Ascending aorta (tissue), 2 donors: ENCODE measurements around the gene SREBF1. TPM values are rescaled to one million over a fixed set of nuclear protein-coding genes. Genes with fewer than 3 reads are reported as not detected.

Experiments used
- DNase-seq, 2 donors: peaks; one replicate each; pipeline ENCODE4 v3.0.0-alpha.2; 2019; ENCODE audit warnings: low spot score in 2 of 2
- H3K27ac ChIP-seq, 2 donors: fragments of 200-600 bp; sonication (generic); one replicate each; pipeline ENCODE4 v1.5.1; 2016 to 2017; ENCODE audit warnings: mild to moderate bottlenecking in 1 of 2
- H3K27me3 ChIP-seq: fragments of 200-600 bp; sonication (generic); one replicate; pipeline ENCODE4 v1.5.1; 2017
- H3K36me3 ChIP-seq, 2 donors: fragments of 200-600 bp; sonication (generic); one replicate each; pipeline ENCODE4 v1.5.1; 2016
- H3K4me1 ChIP-seq, 2 donors: fragments of 200-600 bp; sonication (generic); one replicate each; pipeline ENCODE4 v1.5.1; 2016 to 2017; ENCODE audit warnings: mild to moderate bottlenecking in 1 of 2
- H3K4me3 ChIP-seq, 2 donors: fragments of 200-600 bp; sonication (generic); one replicate each; pipeline ENCODE4 v1.5.1; 2016 to 2017; ENCODE audit warnings: mild to moderate bottlenecking in 1 of 2
- H3K9me3 ChIP-seq, 2 donors: fragments of 200-600 bp; sonication (generic); one replicate each; pipeline ENCODE4 v1.5.1; 2016
- intact Hi-C: fragments of 100-400 bp; cut with DNase I; formaldehyde crosslinking; loops from one replicate; pipeline ENCODE4 v1.15.1; 2023
- total RNA-seq: library from RNA; depleted of rRNA; stranded (reverse); fragments of >200 nt; gene quantifications from one replicate; pipeline ENCODE4 v1.1.0, GENCODE V29; 2016
- TF ChIP-seq, protein P1 (sequence below), 3 experiments: fragments of 200-600 bp in 2 of 3; fragments of 450-650 bp in 1 of 3; sonication (generic) in 2 of 3; IDR thresholded peaks; one replicate each; pipeline ENCODE4 v1.5.1; 2016 to 2019; ENCODE audit warnings: antibody characterized with exemption in 3 of 3, mild to moderate bottlenecking in 1 of 3, moderate library complexity in 1 of 3

The SREBF1 gene
- total RNA-seq, 1 donor from 2014 or later: 141 TPM

DNA sequence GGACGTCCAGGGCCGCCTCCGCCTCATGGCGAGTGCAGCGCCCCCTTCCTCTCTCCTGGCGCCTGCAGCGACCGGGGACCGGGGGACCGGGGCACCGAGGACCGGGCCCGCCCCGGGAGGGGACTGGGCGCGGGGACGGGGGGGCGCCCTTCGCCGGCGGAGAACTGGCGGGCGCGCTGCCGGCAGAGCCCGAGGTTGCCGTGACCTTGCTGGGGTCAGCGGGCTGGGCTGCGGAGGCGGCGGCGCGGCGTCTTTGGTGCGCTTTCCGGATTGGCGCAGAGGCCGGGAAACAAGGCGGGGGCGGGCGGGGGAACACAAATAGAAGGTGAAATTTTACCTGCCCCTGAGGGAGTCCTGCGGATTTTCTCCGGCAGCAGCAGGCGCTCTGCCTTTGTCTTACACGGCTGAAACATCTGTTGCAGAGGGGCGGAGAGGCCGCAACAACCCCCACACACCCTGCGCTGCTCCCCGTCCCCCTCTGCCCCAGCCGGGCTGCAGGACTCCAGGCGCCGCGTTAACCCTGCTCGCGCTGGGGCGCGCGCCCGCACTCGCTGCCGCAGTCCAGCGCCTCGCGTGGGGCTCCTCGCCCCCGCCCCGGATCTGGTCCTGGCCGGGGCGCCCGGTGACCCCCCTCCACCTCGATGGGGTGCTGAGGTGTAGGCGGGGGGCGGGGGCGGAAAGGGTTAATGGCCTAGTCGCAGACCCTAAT, 53.5 kb downstream of the SREBF1 start:
- intact Hi-C loops: no loop called here
- TF ChIP-seq, protein P1, sequence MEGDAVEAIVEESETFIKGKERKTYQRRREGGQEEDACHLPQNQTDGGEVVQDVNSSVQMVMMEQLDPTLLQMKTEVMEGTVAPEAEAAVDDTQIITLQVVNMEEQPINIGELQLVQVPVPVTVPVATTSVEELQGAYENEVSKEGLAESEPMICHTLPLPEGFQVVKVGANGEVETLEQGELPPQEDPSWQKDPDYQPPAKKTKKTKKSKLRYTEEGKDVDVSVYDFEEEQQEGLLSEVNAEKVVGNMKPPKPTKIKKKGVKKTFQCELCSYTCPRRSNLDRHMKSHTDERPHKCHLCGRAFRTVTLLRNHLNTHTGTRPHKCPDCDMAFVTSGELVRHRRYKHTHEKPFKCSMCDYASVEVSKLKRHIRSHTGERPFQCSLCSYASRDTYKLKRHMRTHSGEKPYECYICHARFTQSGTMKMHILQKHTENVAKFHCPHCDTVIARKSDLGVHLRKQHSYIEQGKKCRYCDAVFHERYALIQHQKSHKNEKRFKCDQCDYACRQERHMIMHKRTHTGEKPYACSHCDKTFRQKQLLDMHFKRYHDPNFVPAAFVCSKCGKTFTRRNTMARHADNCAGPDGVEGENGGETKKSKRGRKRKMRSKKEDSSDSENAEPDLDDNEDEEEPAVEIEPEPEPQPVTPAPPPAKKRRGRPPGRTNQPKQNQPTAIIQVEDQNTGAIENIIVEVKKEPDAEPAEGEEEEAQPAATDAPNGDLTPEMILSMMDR (IDR thresholded peaks at IDR 0.05): no peak
- Histone ChIP-seq H3K4me1 (peaks cover 12 to 22% of the 10 kb centered on the region in 2 donors), H3K27me3 (no peaks in the 10 kb centered on the region), H3K9me3 (no peaks in the 10 kb centered on the region), H3K27ac (peak overlapping the region; percentile 32 to 41), H3K4me3 (peak overlapping the region; percentile 60 to 76), H3K36me3 (no peaks in the 10 kb centered on the region)
- no peak for DNase-seq

DNA sequence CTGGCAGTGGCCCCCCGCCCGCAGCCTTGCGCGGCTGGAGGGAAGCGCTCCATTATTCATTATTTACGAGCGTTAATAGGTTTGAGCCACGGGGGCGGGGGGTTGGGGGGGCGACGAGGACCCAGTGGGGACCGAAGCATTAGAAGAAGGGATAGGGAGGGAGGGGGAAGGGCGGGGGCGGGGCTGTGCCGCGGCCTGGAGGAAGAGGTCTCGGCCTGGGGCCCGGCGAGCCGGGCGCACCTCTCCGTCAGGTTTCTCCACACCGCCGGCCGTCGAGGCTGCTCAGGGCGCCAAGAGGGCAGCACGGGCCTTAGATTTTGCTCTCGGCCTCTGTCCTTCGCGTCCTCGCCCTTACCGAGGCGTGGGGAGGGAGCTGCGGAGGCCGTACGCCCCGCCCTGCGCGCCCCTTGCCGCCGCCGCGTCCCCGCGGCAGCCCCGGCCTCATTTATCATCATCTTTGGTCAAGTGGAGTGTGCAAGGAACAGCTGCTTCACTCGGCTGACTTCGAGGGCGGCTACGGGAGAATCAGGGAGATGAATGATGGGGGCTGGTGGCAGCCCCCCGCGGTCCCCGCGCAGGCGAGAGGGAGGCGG, 54.2 kb downstream of the SREBF1 start:
- no peak for DNase-seq
- Histone ChIP-seq H3K36me3 (no peaks in the 10 kb centered on the region), H3K4me3 (peak overlapping the region; percentile 60 to 76), H3K27me3 (no peaks in the 10 kb centered on the region), H3K9me3 (no peaks in the 10 kb centered on the region), H3K4me1 (peaks cover 12 to 22% of the 10 kb centered on the region in 2 donors), H3K27ac (peak overlapping the region; percentile 32 to 83)
- intact Hi-C loops: loop anchor here (1.0 kb wide), 1 partner anchor 30 kb away; no protein-coding TSS in a partner anchor
- TF ChIP-seq, protein P1 (IDR thresholded peaks at IDR 0.05): no peak

DNA sequence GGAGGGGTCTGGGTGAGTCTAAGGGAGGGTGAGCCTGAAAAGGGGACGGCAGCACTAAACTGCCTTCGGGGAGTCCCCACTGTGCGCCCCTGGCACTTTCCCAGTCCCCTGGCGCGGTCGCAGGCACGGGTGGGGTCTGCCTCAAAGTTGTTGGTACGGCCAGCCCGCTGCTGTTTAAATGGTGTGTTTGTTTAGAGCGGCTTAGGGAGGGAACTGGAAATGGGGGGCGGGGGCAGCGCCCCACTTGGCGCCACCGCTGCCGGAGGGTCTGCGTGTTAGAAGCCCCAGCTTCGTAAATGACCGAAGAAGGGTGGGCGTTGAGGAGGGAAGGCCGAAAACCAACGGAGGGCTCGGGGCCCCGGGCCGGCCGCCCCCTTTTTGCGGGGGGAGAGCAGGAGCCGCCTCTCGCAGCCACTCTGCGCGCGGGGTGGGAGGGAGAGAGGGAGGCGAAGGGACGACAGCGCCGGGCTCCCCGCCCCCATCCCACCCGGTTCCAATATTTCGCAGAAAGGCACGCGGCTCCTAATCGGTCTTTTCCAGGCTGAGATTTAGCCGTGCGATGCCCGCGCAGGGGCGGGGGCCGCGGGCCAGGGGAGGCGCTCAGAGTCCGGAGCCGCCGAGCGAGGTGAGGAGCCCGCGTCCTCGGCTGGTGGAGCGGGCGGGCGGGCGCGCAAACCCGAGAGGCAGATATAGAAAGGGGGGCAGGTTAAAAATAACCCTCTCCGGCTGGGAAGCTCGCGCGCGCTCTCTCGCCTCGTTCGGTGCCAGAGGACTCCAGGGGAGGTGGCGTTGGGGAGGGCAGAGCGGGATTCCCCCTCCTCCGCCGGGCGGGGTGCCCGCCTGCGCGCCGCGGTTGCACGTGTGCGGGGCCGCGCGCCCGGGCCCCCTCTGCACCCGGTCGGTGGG, 54.9 kb downstream of the SREBF1 start:
- intact Hi-C loops: loop anchor here (1.0 to 2.0 kb wide), 2 partner anchors 30 to 101 kb away; partner anchors contain the start of gene RAI1
- peaks cover 12 to 22% of the 10 kb centered on the region in 2 donors for H3K4me1 ChIP-seq

DNA sequence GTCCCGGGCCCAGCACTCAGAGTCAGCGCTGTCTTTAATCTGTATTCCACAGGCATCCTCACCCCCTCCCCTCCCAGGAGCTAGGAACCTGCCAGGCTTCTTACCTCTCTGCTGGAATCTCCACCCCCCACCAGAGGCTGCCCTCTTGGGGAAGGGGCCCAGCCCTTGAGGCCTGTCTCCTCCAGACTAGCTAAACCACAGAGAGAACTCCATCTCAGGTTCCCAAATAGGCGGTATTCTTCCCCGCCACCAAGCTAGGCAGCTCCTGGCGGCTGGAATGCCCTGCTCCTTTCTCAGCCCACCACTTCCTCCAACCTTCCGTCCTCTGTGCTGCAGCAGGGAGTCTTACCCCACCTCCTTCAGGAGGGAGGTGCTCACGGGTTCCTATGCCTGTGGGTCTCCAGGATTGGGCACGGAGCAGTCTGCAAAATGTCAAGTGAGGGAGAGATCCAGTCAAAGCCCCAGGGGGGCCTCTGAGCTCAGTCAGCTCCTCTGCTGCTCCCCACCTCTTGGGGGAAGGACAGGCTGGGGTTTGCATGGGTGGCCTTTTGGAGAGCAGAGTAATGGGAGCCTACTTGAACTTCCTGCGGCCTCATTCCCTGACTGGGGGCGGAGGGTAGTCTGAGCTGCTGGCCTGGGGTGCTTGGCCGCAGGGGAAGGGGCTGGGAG, 55.7 kb downstream of the SREBF1 start:
- Histone ChIP-seq H3K27ac (peak overlapping the region; percentile 82 to 83), H3K4me3 (peak overlapping the region; percentile 60 to 76), H3K27me3 (no peaks in the 10 kb centered on the region), H3K36me3 (no peaks in the 10 kb centered on the region), H3K9me3 (no peaks in the 10 kb centered on the region), H3K4me1 (peaks cover 12 to 22% of the 10 kb centered on the region in 2 donors)
- intact Hi-C loops: loop anchor here (2.0 kb wide), 1 partner anchor 100 kb away; the partner anchor contains the start of gene RAI1
- peak in 1 of 2 donors; percentile 68 for DNase-seq
- TF ChIP-seq, protein P1 (IDR thresholded peaks at IDR 0.05): peak in 2 of 3 experiments; percentile 26 to 40

More for the DNA sequence above, 54.9 kb downstream of the SREBF1 start:
- Histone ChIP-seq H3K27ac (peak overlapping the region; percentile 82 to 83), H3K9me3 (no peaks in the 10 kb centered on the region), H3K27me3 (no peaks in the 10 kb centered on the region), H3K36me3 (no peaks in the 10 kb centered on the region), H3K4me3 (peak overlapping the region; percentile 60 to 76)
- TF ChIP-seq, protein P1 (IDR thresholded peaks at IDR 0.05): no peak
- DNase-seq: peak in 1 of 2 donors; percentile 85
